ENCODE measurements around the gene OGG1.
"Not testable (repeated sequence)": the region's sequence is repeated elsewhere in the genome, so short reads cannot be mapped to it uniquely, and the experiment has no call there.

OGG1 gene

GRCh38 chr3:9765865-9766264, 16.1 kb downstream of the OGG1 start:
- DNase-seq (ENCODE audit: low read depth), result no peak

GRCh38 chr3:9767418-9767817, 17.7 kb downstream of the OGG1 start:
- no peak for DNase-seq (ENCODE audit: low read depth)

GRCh38 chr3:9768141-9768775, 18.5 kb downstream of the OGG1 start:
- no peak for DNase-seq (ENCODE audit: low read depth)

GRCh38 chr3:9769012-9769411, 19.3 kb downstream of the OGG1 start:
- DNase-seq (ENCODE audit: low read depth), result no peak

- DNase-seq (ENCODE audit: low read depth), result no peak
These were observed 19.9 kb downstream of the OGG1 start, which contains the start of gene CAMK1 for GRCh38 chr3:9769426-9770275. CAMK1 (minus strand) TSS chr3:9769947; CDS start chr3:9767749, 2,198 bp downstream.

GRCh38 chr3:9770276-9770812, 20.6 kb downstream of the OGG1 start:
- no peak for DNase-seq (ENCODE audit: low read depth)

- DNase-seq (ENCODE audit: low read depth), result not testable (repeated sequence)
These were observed 21.3 kb downstream of the OGG1 start for GRCh38 chr3:9771007-9771406.

- DNase-seq (ENCODE audit: low read depth), result no peak
These were observed 27.3 kb downstream of the OGG1 start for GRCh38 chr3:9776896-9777693.

- DNase-seq (ENCODE audit: low read depth), result no peak
These were observed 27.9 kb downstream of the OGG1 start for GRCh38 chr3:9777694-9778021.

- DNase-seq (ENCODE audit: low read depth), result peak; percentile 23
These were observed 28.7 kb downstream of the OGG1 start for GRCh38 chr3:9778143-9779074.

GRCh38 chr3:9779075-9779593, 29.4 kb downstream of the OGG1 start:
- no peak for DNase-seq (ENCODE audit: low read depth)

GRCh38 chr3:9779721-9780457, 30.1 kb downstream of the OGG1 start:
- no peak for DNase-seq (ENCODE audit: low read depth)

GRCh38 chr3:9780458-9780812, 30.7 kb downstream of the OGG1 start:
- no peak for DNase-seq (ENCODE audit: low read depth)

- no peak for DNase-seq (ENCODE audit: low read depth)
These were observed 31.2 kb downstream of the OGG1 start for GRCh38 chr3:9780910-9781309.

GRCh38 chr3:9781551-9781950, 31.8 kb downstream of the OGG1 start:
- DNase-seq (ENCODE audit: low read depth), result no peak

- no peak for DNase-seq (ENCODE audit: low read depth)
These were observed 32.3 kb downstream of the OGG1 start for GRCh38 chr3:9781978-9782603.

GRCh38 chr3:9782770-9783169, 33.0 kb downstream of the OGG1 start:
- DNase-seq (ENCODE audit: low read depth), result no peak

- no peak for DNase-seq (ENCODE audit: low read depth)
These were observed 34.2 kb downstream of the OGG1 start for GRCh38 chr3:9783954-9784353.

- no peak for DNase-seq (ENCODE audit: low read depth)
These were observed 35.2 kb downstream of the OGG1 start for GRCh38 chr3:9784965-9785364.

GRCh38 chr3:9785602-9786001, 35.9 kb downstream of the OGG1 start:
- no peak for DNase-seq (ENCODE audit: low read depth)

Measured in HS-5 (cell line).